KG1 (cell line): Measurements from ENCODE around the gene BCL7C.
"Not testable (repeated sequence)": the region's sequence is repeated elsewhere in the genome, so short reads cannot be mapped to it uniquely, and the experiment has no call there.

Experiments used
- DNase-seq: peaks from one replicate; lab custom pipeline; 2025; lab: John Stamatoyannopoulos, UW

Gene BCL7C

DNA sequence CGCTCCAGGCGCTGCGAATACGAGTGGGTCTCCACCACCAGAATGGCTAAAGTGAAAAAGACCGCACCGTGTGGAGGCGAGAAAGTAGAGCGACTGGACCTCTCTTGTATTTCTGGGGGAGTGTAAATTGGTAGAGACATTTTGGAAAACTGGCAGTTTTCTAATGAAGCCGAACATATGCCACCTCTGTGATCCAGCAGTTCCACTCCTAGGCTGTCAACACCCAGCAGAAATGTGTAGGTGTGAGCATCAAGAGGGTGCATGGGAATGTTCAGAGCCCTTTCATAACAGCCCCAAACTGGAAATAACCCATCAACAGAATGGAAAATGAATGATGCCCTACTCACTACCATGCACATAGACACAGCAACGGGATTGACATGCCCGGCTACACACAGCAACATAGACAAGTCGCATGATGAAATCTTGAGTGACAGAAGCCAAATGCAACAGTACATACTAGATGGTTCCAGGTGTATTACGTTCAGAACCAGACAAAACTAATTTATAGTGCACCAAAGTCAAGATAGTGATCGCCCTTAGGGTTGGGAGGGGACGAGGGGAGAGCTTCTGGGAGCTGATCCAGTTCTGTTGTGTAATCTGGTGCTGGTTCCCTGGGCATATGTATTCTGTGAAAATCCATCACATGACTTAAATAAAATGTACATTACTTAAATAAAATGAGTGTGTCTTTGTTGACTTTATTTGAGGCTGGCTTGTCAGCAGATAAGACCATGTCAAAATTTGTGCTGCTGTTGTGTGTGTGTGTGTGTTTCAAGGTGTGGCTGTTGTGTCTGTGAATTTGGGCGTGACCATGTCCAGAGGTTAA lies 877 bp upstream of the BCL7C start:
- no peak for DNase-seq

DNA sequence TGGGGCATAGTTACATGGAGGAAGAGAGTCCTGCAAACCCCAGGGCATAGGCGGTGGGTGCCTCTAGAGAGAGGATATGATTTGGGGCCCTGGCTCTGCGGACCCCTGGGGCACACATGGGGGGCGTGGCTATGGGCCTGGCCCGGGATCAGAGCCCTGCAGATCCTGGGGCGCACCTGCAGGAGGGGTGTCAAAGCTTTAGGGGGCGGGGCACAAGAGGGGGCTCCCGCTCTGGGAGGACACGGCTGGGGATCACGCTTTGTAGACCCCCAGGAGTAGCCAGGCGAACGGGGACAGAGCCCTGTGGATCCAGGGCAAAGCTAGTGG lies 497 bp downstream of the BCL7C start:
- DNase-seq: no peak

DNA sequence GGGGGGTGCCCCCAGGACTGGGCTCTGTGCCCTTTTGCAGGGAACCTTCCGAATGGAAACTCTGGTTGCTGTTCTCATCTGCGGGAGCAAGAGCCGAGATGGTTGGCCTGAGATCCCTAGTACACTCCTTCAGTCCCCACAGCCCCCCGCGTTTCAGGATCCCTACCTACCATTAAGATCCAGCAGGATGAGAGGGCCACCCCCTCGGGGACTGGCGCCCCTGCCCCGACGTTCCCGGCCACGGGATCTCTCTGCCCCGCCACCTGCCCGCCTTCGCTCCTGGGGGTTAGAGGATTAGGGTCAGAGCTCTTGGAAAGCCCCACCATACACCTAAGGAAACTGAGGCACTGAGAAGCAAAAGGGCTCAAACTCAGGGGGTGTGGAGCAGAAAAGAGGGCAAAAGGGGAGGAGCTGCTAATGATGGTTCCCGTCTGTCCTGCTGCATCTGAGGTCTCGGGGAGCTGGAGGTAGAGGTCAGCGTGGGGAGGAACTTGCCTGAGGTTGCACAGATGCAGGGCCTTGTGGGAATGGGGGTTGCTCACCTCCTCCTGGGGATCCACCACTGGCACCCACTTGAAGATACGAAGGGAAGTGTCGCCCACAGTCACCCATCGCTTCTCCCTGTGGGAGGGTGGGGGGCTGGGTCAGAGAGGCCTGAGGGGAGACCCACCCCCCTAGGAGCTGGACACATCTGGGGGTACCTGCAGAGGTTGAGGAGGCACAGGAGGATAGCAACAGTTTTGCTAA lies 1.0 kb downstream of the BCL7C start:
- DNase-seq: no peak

DNA sequence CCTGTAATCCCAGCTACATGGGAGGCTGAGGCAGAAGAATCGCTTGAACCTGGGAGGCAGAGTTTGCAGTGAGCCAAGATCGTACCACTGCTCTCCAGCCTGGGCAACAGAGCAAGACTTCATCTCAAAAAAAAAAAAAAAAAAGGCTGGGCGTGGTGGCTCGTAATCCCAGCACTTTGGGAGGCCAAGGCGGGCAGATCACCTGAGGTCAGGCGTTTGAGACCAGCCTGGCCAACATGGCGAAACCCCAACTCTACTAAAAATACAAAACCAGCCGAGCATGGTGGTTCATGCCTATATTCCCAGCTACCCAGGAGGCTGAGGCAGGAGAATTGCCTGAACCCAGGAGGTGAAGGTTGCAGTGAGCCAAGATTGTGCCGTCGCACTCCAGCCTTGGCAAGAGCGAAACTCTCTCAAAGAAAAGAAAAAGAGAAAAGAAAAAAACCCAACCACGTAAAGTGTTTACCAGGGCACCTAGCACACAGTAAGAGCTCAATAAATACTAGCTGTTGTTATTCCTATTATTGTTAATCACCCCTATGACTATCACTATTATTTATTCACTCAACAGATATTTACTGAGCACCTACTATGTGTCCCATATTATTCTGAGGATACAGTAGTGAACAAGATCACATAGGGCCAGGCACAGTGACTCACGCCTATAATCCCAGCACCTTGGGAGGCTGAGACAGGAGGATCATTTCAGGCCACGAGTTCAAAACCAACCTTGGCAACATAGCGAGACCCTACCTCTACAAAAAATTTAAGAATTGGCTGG lies 2.6 kb downstream of the BCL7C start:
- DNase-seq: not testable (repeated sequence)

DNA sequence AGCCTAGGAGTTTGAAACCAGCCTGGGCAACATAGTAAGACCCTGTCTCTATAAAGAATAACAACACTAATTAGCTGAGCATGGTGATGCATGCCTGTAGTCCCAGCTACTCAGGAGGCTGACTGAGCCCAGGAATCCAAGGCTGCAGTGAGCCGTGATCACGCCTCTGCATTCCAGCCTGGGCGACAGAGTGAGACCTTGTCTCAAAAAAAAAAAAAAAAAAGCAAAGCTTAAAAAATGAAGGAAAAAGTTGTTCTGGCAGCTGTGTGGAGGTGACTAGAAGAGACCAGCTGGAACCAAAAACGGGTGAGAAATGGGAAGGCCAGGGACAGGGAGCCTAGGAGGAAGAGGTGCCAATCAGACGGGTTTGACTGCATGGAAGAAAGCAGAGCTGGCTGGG lies 4.2 kb downstream of the BCL7C start:
- DNase-seq: no peak

DNA sequence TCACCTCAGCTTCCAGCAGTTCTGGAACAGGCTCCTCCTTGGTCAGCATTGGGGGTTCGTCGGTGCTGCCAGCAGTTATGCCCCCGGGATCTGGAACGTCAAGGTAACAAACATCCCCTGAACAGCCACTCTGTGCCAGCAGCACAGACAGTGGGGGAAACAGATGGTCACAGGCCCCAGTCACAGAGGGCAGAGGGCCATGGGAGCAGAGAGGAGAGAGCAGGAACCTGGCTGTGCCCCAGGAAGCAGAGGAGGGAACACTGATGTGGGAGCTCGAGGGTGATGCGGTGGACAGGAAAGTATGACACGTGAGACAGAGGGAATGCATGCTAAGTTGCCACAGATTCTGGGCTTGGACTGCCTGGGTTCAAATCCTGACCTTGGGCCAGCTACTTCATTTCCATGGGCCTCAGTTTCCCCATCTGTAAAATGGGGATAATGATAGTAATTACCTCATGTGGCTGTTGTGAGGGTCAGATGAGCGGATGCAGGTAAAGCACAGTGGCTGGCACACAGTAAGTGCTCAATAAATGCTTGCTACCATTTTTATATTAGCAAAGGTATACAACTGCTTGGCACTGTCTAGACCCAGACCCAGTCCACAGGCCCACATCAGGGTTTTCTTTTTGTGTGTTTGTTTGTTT lies 4.9 kb downstream of the BCL7C start:
- DNase-seq: no peak

DNA sequence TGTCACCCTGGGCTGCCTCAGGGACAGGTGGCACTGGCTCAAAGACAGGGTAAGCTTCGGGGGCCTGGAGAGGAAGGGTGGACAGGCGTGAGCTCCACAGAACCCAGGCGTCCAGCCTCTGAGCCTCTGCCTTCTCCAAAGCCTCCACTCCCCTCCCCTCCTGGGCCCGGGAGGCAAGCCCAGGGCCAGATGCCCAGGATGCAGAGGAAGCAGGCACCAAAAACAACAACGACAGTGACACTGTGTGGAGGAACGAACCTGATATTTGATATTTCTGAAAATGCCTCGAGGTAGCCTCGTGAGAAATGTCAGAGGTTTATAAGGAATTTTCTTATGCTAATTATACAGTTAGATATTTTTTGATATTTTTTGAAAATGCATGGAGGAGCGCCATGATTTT lies 6.0 kb downstream of the BCL7C start:
- no peak for DNase-seq

DNA sequence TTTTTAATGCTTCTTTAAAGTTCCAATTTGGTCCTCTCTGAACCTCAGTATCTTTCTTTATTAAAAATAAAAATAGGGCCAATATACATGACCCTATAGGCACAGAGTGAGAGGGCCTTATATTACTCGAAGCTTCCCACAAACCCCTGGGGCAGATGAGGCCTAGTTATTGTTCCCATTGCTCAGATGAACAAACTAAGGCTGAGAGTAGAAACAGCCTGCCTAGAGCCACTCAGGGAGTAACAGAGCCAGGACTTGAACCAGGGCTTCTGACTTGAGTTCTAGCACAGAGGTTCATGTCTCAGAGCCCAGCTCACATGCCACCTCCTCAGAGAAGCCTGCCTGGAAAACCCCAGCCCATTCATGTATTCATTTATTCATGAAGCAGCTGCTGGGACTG lies 7.7 kb downstream of the BCL7C start:
- no peak for DNase-seq

DNA sequence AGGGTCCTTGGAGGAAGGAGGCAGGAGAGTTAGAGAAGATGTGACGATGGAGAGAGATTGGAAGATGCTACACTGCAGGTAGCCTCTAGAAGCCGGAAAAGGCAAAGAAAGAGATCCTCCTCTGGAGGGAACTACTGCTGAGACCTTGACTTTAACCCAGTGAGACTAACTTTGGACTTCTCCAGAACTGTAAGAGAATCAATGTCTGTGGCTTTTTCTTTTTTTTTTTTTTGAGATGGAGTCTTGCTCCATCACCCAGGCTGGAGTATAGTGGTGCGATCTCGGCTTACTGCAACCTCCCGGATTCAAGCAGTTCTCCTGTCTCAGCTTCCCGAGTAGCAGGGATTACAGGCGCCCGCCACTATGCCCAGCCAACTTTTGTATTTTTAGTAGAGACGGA lies 8.7 kb downstream of the BCL7C start:
- DNase-seq: no peak

DNA sequence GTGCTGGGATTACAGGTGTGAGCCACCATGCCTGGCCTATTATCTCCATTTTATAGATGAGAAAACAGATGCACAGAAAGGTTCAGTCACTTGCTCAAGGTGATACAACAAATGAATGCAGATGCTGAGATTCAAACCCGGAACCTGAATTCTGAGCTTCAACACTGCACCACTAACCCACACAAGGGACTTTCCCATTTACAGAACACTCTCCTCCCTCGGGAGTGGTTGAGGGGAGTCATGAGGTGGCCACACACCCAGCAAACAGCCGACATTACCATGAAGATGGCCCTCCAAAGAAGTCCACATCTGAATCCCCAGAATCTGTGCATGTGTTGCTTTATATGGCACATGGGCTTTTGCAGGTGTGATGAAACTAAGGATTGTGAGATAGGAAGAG lies 9.1 kb downstream of the BCL7C start:
- DNase-seq: no peak

DNA sequence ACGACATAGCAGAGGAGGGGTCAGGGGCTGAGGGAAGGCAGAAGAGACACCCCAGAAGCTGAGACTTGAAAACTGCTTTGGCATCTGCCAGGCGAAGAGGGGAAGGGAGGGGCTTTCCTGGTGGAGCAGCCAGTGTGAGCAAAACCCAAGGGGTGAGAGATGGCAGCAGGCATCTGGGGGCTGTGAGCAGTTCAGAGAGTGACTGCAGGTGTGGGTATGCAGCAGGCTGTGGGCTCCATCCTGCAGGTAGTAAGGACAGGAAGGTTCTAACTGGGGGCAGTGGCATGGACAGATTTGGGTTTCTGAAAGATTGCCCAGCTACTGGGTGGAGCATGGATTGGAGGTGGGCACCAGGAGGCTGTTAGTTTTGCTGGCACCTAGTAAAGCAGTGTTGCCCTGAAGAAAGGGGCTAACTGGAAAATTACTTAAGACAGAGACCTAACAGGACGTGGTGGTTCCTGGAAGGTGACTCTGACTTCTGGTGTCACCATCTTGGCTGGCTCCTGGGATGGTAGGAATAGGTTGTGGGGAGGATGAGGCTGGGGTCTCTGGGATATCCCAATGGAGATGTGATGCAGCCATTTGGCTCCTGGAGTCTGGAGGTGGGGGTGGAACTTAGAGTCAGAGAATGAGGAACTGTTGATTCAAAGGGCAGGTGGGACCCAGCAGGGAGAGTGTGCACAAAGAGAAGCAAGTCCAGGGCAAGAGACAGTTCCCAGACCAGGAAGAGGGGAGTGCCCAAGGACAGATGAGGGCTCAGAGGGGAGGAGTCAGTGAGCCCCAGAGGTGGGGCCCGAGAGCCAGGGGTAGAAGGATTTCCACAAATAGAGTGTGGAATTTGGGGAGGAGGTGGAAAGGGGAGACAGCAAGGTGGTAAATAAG lies 11.2 kb downstream of the BCL7C start:
- no peak for DNase-seq

DNA sequence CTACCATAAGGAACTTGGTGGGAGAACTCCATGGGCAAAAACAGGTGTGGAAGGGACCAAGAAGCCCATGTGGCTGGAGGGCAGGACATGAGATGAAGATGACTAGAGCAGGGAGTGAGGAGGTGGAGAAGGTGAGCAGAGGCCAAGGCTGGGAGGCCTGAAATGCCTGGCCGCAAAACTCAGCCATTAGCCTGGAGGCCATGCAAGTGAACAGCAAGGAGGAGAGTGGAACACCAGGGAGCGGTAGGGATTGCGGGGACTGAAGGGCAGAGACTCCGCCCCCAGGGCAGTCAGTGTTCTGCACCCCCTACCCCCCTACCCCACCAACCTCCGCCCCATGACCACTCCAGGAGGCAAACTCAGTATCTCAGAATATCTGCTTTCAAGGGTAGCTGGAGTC lies 17.0 kb downstream of the BCL7C start:
- DNase-seq: no peak

DNA sequence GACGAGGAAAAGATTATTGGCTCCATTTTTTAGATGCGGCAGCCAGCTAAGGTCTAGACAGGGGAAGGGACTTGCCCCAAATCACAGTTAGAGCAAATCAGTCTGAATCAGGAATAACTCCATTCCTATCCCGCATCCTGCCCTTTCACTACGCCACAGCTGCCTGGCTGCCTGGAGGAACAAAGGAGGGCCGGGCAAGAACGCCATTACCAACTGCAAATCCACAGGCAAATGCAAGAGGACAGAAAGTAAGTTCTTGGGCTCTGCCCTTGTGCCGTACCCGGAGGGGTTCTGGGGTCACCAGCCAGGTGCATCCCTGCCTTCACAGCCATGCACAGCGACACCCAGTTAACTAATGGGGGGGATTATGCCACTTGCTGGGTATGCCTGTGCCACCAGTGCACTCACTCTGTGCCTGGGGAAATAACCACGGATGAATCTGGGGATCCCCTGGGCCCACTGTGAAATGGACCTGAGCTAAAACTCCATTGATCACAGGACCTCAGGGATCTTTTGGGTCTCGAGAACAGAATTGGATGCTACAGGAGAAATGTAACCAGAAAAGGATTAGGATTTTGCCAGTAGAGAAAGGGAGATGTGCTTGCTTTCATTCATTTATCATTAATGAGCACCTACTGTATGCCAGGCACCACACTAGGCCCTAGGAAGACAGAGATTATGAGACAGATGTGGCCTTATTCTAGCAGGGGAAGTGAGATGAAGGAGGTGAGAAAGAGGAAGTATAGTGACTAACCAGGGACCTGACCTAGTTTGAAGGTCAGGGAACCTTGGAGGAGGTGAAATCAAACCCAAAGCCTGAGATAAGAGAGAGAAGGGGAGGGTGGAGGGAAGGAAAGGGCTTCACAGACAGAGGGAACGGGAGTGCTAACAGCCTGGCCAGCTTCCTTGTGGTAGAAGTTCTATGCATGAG lies 17.7 kb downstream of the BCL7C start:
- DNase-seq: no peak

DNA sequence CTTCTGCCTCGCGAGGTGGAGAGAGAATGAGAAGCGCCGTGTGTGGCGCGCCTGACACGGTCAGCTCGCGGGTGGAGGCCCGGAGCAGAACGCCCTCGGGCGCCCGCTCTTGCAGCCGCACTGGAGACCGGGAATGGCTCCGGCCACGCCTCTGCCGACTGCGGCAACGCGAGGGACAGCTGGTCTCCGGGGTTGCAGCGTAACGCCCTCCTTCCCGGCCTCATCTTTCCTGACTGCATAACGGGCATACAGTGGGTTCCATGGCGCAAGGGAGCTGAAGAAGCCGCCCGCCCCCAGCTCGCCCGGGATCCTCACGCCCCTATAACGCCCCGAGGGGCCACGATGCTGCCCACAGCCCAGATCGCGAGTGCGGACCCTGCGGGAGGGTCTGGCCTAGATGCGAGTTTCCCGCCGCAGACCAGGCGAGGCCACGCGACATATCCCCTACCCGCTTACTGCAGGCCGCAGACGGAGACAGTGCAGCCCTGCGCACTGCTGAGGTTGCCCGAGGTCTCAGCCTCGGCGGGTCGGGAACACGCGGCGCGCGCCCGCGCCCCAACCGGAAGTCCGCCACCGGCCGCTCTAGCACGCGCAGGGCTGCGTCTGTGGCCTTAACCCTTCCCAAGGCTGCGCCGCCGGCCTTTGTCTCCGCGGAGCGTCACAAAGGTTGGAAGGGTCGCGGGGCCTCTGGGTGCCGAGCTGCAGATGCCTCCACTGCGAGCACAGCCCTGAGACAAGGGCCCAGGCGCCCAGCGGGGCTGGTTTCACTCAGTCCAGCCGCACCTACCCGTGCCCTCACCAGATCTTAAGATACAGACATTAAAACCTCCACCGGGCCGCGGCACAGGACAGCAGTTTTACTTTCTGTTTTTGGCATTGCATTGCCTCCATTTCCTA lies 18.8 kb downstream of the BCL7C start:
- peak; percentile 81 for DNase-seq

DNA sequence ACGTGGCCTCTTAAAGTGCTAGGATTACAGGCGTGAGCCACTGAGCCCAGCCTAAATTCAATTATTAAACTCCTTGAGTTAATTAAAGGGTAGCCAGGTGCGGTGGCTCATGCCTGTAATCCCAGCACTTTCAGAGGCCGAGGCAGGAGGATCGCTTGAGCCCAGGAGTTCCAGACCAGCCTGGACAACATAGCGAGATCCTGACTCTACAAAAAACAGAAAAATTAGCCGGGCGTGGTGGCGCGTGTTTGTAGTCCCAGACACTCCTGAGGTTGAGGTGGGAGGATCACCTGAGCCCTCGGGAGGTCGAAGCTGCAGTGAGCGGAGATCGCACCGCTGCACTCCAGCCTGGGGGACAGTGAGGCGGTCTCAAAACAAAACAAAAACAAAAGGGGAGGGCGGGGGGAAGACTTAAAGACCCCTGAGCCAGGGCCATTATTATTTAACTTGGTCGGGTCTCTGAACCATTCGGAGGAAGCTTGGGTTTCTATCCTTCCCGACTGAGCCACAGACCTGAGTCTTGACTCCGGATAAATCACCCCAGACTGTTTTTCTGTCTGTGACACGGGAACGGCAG lies 19.5 kb downstream of the BCL7C start:
- no peak for DNase-seq

DNA sequence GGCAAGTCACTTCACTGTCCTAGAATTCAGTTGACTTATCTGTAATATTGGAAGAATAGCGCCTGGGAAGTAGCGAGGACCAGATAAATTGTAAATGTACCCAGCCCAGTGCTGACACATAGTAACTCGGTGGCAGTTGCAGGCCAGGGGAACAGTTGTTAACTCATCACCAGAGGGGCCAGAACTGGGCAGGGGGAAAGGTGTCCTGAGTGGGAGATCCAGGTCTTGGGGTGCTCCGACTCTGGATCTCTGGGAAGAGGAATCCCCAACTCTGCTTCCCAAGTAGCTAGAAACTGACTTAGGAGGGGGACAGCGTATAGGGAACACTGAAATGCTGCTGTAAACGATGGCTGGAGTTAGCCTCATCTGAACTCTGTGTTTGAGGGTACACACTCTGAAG lies 23.0 kb downstream of the BCL7C start:
- DNase-seq: no peak

DNA sequence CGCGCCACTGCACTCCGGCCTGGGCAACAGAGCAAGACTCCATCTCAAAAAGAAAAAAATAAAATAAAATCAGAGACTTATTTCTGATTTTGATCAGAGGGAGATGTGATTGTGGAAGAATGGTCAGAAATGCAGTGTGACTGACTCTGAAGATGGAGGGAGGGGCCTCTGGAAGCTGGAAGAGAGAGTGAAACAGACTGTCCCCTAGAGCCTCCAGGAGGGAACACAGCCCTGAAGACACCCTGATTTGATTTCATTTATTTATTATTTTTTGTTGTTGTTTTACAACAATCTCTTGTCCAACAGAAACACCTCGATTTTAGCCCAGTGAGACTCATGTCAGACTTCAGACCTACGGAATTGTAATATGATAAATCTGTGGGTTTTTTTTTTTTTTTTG lies 26.1 kb downstream of the BCL7C start:
- no peak for DNase-seq

DNA sequence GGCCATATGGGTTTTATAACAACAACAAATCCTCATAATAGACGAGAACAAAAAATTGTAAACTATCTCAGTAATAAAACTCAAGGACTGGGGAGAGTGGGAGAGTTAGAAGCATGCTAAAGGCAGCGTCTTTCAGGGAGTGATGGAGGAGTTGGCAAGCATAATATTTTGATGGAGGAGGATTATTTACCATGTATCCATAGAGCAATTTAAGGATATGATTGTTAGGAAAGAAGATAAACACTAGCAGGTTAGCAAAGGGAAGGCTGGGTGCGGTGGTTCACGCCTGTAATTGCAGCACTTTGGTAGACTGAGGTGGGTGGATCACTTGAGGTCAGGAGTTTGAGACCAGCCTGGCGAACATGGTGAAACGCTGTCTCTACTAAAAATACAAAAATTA lies 27.8 kb downstream of the BCL7C start:
- no peak for DNase-seq

DNA sequence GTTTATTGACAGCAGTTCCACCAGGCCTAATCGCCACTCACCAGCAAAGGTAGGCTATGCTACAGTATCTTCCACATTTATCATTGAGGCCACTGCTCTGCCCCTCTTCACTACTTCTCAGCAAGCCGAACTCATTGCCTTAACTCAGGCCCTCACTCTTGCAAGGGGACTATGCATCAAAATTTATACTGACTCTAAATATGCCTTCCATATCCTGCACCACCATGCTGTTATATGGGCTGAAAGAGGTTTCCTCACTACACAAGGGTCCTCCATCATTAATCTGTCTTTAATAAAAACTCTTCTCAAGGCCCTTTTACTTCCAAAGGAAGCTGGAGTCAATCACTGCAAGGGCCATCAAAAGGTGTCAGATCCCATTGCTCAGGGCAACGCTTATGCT lies 30.7 kb downstream of the BCL7C start:
- DNase-seq: not testable (repeated sequence)
